Activated T-helper 1 cell treated with Interleukin-2 at 50 U/mL for 16 hours (primary cell): ENCODE measurements around the gene FTH1.

Experiments
- DNase-seq: peaks from one replicate; pipeline ENCODE4 v3.0.0-alpha.2; 2020; ENCODE audit warnings: low read depth

The FTH1 gene

GRCh38 chr11:61948505-61948904 lies 18.9 kb downstream of the FTH1 start:
- no peak for DNase-seq

GRCh38 chr11:61947486-61948210 lies 19.8 kb downstream of the FTH1 start:
- DNase-seq, result peak; percentile 35

- no peak for DNase-seq
Observed at GRCh38 chr11:61946894-61947293, 20.5 kb downstream of the FTH1 start.

GRCh38 chr11:61945191-61945590 lies 22.2 kb downstream of the FTH1 start:
- no peak for DNase-seq

DNA sequence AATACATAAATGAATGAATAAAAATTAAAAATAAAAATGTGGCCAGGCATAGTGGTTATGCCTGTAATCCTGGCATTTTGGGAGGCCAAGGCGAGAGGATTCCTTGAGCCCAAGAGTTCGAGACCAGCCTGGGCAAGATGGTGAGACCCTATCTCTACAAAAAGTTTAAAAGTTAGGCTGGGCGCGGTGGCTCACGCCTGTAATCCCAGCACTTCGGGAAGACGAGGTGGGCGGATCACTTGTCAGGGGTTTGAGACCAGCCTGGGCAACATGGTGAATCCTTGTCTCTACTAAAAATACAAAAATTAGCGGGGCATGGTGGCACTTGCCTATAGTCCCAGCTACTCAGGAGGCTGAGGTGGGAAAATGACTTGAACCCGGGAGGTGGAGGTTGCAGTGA lies 27.0 kb downstream of the FTH1 start:
- DNase-seq, result no peak

DNA sequence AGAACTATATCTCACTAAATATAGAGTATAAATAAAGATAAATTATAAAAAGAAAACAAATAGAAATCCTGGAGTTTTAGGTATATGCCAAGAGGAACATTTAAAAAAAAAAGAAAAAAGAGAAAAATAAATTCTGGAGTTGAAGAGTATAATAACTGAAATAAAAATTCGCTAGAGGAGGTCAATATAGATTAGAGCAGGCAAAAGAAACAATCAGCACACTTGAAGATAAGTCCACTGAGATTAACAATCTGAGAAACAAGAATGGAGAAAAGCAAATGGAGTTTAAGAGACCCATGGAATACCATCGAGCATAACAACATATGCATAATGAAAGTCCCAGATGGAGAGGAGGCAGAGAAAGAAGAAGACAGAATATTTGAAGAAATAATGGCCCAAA lies 31.6 kb downstream of the FTH1 start:
- no peak for DNase-seq

GRCh38 chr11:61930933-61931332 lies 36.5 kb downstream of the FTH1 start:
- no peak for DNase-seq

GRCh38 chr11:61928606-61929005 lies 38.8 kb downstream of the FTH1 start:
- no peak for DNase-seq

- no peak for DNase-seq
Observed at GRCh38 chr11:61927501-61927900, 39.9 kb downstream of the FTH1 start.

DNA sequence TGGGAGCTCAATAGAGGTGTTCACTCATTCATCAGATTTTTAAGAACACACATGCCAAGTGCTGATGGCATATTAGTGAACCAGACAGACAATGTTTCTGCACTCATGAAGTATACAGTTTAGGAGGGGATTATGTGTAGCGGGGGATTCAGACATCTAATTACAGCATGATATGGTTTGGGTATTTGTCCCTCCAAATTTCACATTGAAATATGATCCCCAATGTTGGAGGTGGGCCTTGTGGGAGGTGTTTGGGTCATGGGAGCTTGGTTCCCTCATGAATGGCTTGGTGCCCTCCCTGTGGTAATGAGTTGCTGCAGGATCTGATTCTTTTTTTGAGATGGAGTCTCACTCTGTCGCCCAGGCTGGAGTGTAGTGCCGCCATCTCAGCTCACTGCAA lies 41.2 kb downstream of the FTH1 start:
- DNase-seq, result no peak

- no peak for DNase-seq
Observed at GRCh38 chr11:61925736-61926135, 41.7 kb downstream of the FTH1 start.

DNA sequence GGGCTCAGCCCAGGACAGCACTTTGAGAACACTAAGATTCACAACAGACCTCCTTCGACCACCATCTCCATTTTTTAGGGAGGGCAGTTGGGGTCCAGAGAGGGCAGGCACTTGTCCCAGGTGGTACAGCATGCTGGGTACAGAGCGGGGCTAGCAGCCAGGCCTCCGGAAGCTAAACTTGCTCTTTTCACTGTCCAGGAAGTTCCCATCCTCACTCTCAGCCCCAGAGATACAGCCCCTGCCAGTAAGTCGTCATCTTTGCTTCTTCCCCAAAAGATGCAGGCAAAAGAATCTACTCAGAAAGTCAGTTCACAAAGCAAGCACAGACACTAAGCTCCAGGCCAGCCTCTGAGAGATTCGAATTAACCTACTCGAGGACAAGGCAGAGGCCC lies 43.4 kb downstream of the FTH1 start:
- no peak for DNase-seq

GRCh38 chr11:61923166-61924063 lies 44.0 kb downstream of the FTH1 start:
- DNase-seq, result no peak

DNA sequence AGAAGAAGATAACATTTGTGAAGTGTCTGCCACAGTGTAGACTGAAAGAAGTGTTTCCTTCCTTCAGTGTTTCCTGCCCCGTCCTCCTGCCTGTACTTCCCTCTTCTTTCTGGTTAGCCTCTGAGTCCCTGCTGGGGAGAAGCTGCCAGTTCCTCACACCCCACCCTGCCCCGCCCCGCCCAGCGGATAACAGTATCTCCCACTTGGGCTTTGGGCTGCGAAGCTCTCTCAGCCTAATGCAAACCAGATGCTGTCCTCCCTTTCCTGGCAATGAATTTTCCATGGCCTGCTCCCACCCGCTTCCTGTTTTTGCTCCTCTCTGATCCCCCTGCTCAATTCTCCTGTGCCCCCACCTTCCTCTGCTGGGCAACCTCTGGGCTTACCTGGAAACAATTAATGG lies 44.9 kb downstream of the FTH1 start:
- no peak for DNase-seq

GRCh38 chr11:61921446-61921845 lies 46.0 kb downstream of the FTH1 start:
- DNase-seq, result no peak

DNA sequence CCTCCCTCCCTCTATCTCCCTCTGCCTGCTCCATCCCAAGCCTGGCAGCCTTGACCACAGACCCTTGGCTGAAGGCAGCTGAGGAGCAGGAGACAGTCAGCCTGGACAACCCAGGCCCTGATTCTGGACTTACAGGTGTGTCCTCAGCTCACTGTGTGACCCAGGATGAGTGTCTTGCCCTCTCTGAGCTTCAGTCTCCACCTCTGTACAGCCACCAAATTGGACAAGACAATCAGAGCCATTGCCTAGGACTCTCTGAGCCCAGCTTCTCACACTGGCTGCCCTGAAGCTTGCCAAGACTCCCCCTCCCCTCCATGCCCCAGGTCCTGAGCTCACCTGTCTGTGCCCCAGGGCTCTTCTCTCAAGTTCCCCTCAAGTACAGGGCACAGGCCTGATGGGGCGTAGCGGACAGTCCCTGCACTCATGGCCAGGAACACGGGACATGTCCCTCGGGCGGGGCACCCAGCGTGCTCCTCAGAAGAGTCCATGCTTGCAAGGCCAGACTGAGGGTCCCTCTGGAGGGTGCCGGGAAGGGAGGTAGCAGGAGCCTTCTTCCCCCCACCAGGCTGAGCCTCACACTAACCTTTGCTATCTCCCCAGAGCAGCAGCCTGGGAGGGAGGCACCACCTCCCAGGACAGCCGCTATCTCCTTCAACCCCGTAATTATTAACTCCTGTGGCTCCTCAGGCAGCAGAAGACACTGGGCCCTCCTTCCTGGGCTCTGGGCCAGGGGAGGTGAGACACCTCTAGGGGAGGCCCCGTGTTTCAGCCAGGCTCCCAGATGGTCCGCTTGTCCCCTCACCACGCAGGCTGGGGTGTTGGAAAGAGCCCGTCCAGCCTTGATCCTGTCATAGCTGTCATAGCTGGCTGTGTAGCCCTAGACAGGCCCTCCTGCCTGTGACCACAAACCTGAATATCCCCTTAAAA lies 47.5 kb downstream of the FTH1 start:
- no peak for DNase-seq

GRCh38 chr11:61918938-61919704 lies 48.3 kb downstream of the FTH1 start:
- no peak for DNase-seq

DNA sequence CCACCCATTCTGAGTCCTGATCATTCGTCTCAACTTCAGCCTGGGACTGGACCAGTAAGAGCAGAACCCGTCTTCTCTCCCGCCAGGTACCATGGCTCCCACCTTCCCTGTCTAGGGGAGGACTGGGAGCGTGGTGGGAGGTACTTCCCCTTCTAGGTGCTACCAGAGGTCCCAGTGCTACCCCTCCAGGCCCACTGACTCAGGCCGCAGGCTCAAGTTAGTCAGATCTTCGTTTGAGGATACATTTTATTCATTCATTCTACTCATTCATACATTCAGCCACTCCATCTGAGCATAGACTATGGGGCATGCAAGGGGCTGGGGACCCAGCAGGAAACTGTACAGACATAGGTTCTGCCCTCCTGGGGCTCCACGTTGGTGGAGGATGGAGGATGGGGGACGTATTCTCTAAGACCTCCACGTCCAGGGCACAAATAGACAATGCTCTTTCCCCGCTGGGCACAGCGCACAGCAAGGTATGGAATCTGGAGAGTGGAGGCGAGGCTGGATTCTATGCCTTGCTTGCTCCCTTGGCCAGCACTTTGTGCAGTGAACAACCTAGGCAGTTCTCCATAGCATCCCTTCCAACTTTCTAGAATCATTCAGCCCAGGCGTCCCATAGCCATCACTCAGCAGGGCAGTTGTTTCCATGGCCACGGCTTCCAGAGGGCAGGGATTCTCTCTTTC lies 49.0 kb downstream of the FTH1 start:
- no peak for DNase-seq

DNA sequence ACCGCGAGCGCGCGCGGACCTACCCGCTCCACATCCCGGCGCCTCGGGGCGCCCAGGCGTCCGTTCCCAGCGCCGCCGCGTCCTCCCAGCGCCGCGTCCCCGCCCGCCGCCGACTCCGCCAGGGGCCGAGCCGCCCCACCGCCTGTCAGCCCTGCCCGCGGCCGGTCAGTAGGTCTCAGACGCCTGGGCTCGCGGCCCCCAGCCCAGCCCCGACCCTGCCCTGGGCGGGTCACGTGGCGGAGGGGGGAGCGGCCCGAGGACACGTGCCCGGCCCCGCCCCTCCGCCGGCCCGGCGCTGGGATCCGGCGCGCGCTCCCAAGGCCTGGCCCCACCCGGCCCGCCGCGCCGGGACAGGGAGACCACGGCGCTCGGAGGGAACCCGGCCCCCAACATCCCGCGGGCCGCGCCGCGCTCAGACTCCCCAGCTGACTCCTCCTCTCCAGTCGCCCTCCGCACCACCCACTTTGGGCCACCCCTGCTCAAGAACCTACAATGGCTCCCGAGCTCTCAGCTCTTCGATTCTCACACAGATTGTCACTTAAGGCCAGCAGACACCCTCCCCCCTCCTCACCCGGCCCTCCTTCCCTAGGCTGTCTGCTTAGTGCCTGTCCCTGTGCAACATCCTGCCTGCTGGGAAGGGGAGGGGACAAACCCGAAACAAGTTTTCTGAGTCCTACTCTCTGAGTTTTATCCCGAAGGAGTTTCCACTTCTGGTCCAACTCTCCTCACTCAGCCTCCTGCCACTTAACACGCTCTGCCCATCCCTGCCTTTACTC lies 49.9 kb downstream of the FTH1 start, which contains the start of gene RAB3IL1:
Gene RAB3IL1 (minus strand): TSS at position 233 of the 776 bp plus-strand sequence. CDS start 199 bp downstream, at position 34.
- DNase-seq, result no peak

DNA sequence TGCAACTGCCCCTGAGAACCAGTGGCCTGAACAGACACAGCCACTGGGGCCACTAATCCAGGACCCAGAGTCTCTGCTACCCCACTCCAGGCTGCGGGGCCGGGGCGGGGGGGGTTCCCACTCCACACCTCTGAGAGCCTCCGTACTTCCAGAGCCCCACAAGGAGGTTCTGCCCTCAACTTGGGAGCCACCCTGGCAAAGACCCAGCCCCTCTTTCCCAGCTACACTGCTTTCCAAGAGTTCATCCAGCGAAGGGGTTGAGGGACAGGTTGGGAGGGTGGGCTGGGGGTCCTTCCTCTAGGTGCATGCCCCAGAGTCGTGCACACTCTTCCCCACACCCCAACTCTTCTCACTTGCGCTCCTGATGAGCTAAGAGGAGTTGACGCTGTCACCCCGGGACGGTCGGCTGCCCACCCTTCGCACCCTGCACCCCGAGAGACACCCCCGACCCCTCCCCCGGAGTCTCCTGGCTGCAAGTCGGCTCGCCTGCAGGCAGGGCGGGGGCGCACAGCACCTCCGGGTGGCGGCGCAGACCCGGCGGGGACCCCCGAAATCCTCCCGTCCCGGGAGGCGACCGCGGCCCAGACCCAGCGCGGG lies 50.6 kb downstream of the FTH1 start:
- DNase-seq, result no peak
